MCF 10A (cell line): ENCODE measurements around the gene OR11A1. TPM values are rescaled to one million over a fixed set of nuclear protein-coding genes. Genes with fewer than 3 reads are reported as not detected.
"Not testable (repeated sequence)": the region's sequence is repeated elsewhere in the genome, so short reads cannot be mapped to it uniquely, and the experiment has no call there.

Experiments
- BruUV-seq: library from RNA; stranded (reverse); fragments of 400-500 nt; replicated peaks from 2 replicates; lab custom pipeline; 2021; lab: Mats Ljungman, UMichigan
- CTCF ChIA-PET: fragments of 300-600 bp; sonication (Branson Sonifier 250); formaldehyde crosslinking; extraction: SDS; loops from one replicate; lab custom pipeline; 2021; ENCODE audit warnings: antibody characterized with exemption, inconsistent platforms; lab: Yijun Ruan, JAX
- POLR2A ChIA-PET: fragments of 300-600, 350-650 bp; sonication (Branson Sonifier 250); formaldehyde crosslinking; extraction: SDS; loops from one replicate; lab custom pipeline; 2020; ENCODE audit warnings: antibody characterized with exemption, inconsistent platforms; lab: Yijun Ruan, JAX
- DNase-seq: peaks from one replicate; pipeline ENCODE4 v3.0.0-alpha.2; 2018; ENCODE audit not compliant: unreplicated experiment
- H3K27ac Mint-ChIP-seq: one replicate; pipeline ENCODE4 v1.8.0; 2022; ENCODE audit warnings: mild to moderate bottlenecking, low read depth, mixed read lengths; ENCODE audit not compliant: unreplicated experiment
- H3K27me3 Mint-ChIP-seq: one replicate; pipeline ENCODE4 v1.8.0; 2022; ENCODE audit warnings: mixed read lengths; ENCODE audit not compliant: insufficient read depth, unreplicated experiment
- H3K36me3 Mint-ChIP-seq: one replicate; pipeline ENCODE4 v1.8.0; 2022; ENCODE audit warnings: mild to moderate bottlenecking, moderate library complexity, mixed read lengths; ENCODE audit not compliant: insufficient read depth, unreplicated experiment
- H3K4me1 Mint-ChIP-seq: one replicate; pipeline ENCODE4 v1.8.0; 2022; ENCODE audit warnings: mixed read lengths; ENCODE audit not compliant: insufficient read depth, unreplicated experiment
- H3K4me3 Mint-ChIP-seq: one replicate; pipeline ENCODE4 v1.8.0; 2022; ENCODE audit warnings: mild to moderate bottlenecking, moderate library complexity, mixed read lengths; ENCODE audit not compliant: unreplicated experiment
- H3K9me3 Mint-ChIP-seq: one replicate; pipeline ENCODE4 v1.8.0; 2022; ENCODE audit warnings: mixed read lengths; ENCODE audit not compliant: unreplicated experiment
- intact Hi-C: fragments of 100-400 bp; cut with micrococcal nuclease; formaldehyde crosslinking; loops from 2 replicates; pipeline ENCODE4 v1.14.1; 2022
- total RNA-seq: library from RNA; stranded (reverse); gene quantifications from 2 replicates; pipeline ENCODE4 v1.2.3, GENCODE V29; 2022
- TF ChIP-seq, protein P1 (sequence below): fragments of 200-600 bp; IDR thresholded peaks from one replicate; pipeline ENCODE4 v1.8.0; 2022; ENCODE audit warnings: antibody characterized with exemption, mild to moderate bottlenecking; ENCODE audit not compliant: unreplicated experiment

OR11A1 gene
- total RNA-seq, 1 experiment from 2014 or later, result not detected

DNA sequence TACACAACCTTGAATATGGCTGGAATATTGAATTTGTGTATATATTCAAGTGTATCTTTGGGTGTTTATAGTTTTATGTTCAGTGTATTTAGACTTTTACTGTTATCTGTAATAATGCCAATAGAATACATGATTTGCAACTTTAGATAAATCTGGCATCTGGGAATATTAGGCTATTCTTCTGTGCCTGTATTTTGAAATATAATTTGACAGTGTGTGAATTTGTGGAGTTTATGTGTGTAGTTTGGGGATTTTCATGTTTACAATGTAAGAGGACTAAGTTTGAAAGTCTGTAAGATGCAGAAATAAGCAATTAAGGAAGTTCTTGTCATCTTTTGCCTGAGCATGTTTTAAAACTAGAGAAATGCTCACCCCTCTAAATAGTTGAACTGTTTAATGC is 17.9 kb downstream of the OR11A1 start, which contains the start of gene OR10C1:
OR10C1 (plus strand) TSS at position 301 of the 400 bp plus-strand sequence. CDS start 710 bp downstream, outside the sequence.
- Mint-ChIP-seq H3K4me3 (no peak within 1 kb of the TSS), H3K27me3 (peaks cover 65% of the 10 kb centered on the region), H3K36me3 (no peaks in the 10 kb centered on the region), H3K9me3 (no peaks in the 10 kb centered on the region), H3K4me1 (no peaks in the 10 kb centered on the region), H3K27ac (no peak within 1 kb of the TSS)
- TF ChIP-seq, protein P1, sequence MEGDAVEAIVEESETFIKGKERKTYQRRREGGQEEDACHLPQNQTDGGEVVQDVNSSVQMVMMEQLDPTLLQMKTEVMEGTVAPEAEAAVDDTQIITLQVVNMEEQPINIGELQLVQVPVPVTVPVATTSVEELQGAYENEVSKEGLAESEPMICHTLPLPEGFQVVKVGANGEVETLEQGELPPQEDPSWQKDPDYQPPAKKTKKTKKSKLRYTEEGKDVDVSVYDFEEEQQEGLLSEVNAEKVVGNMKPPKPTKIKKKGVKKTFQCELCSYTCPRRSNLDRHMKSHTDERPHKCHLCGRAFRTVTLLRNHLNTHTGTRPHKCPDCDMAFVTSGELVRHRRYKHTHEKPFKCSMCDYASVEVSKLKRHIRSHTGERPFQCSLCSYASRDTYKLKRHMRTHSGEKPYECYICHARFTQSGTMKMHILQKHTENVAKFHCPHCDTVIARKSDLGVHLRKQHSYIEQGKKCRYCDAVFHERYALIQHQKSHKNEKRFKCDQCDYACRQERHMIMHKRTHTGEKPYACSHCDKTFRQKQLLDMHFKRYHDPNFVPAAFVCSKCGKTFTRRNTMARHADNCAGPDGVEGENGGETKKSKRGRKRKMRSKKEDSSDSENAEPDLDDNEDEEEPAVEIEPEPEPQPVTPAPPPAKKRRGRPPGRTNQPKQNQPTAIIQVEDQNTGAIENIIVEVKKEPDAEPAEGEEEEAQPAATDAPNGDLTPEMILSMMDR, result no peak
- POLR2A ChIA-PET, result no interaction called here
- CTCF ChIA-PET, result interaction anchor here (0.6 kb wide), 1 partner anchor 592 kb away, joined by 3 read pairs; no protein-coding TSS in a partner anchor
- no TSS peak for BruUV-seq
- no peak for DNase-seq
- intact Hi-C loops, result no loop called here

DNA sequence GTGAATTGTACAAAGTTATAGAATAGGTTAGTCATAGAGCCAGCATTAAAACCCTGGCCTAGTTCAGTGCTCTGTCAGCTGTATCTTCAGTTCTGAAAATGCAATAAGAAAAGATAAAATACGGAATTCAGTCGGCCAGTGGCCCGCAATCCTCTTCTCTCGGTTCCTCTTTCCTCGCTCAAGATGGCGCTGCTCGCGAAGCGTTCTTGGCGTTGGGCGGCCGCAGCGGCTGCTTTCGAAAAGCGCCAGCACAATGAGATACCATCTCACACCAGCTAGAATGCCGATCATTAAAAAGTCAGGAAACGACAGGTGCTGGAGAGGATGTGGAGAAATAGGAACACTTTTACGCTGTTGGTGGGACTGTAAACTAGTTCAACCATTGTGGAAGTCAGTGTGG is 20.1 kb downstream of the OR11A1 start:
- DNase-seq, H3K9me3 Mint-ChIP-seq, H3K27ac Mint-ChIP-seq, H3K36me3 Mint-ChIP-seq, intact Hi-C loops, H3K4me1 Mint-ChIP-seq, POLR2A ChIA-PET, BruUV-seq, H3K4me3 Mint-ChIP-seq: not testable (repeated sequence)
- CTCF ChIA-PET, result interaction anchor here (0.6 kb wide), 1 partner anchor 421 kb away, joined by 3 read pairs; no protein-coding TSS in a partner anchor
- H3K27me3 Mint-ChIP-seq, result peaks cover 75% of the 10 kb centered on the region

GRCh38 chr6:29426654-29427053 is 30.2 kb downstream of the OR11A1 start:
- BruUV-seq, result no TSS peak
- Mint-ChIP-seq H3K36me3 (no peaks in the 10 kb centered on the region), H3K4me3 (no peak overlapping the region), H3K27me3 (peaks cover 87% of the 10 kb centered on the region), H3K4me1 (no peaks in the 10 kb centered on the region), H3K27ac (no peak overlapping the region), H3K9me3 (no peaks in the 10 kb centered on the region)
- ChIA-PET POLR2A (no interaction called here), CTCF (no interaction called here)
- DNase-seq, result peak; percentile 5
- intact Hi-C loops, result no loop called here
- TF ChIP-seq, protein P1, result no peak

DNA sequence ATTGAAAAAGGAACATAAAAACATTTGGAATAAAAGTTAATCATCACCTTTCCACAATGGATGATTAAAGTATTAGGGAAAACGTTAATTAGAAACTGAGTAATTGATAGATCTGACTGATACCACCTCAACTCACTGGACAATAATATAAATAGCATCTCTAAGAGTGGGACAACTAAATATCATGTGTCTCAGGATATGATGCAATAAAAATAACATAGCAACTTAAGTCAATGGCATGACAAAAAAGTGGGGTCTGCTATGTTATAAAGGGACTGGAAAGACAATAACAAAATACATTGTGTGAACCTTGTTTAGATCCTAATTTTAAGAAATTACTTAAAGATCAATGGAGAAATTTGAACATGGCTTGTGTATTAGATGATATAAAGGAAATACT is 31.8 kb downstream of the OR11A1 start:
- H3K4me1 Mint-ChIP-seq, result no peaks in the 10 kb centered on the region
- H3K4me3 Mint-ChIP-seq, result no peak overlapping the region
- BruUV-seq, result no TSS peak
- H3K27me3 Mint-ChIP-seq, result peaks cover 92% of the 10 kb centered on the region
- H3K27ac Mint-ChIP-seq, result no peak overlapping the region
- POLR2A ChIA-PET, result interaction anchor here (1.1 kb wide), 1 partner anchor 9 kb away, joined by 3 read pairs; no protein-coding TSS in a partner anchor
- H3K36me3 Mint-ChIP-seq, result no peaks in the 10 kb centered on the region
- intact Hi-C loops, result no loop called here
- no peaks in the 10 kb centered on the region for H3K9me3 Mint-ChIP-seq
- CTCF ChIA-PET, result interaction anchor here (0.6 kb wide), 1 partner anchor 164 kb away, joined by 3 read pairs; no protein-coding TSS in a partner anchor
- TF ChIP-seq, protein P1, result no peak
- DNase-seq, result no peak
